H1 (cell line): Measurements from ENCODE around the gene DHRS12. TPM values are rescaled to one million over a fixed set of nuclear protein-coding genes. Genes with fewer than 3 reads are reported as not detected.

ENCODE experiments used
- CTCF ChIA-PET: fragments of 300-600 bp; sonication (Branson Sonifier 250); formaldehyde crosslinking; loops from one replicate; lab custom pipeline; 2021; ENCODE audit not compliant: partially characterized antibody; lab: Charles Lee
- POLR2A ChIA-PET: fragments of 300-600 bp; sonication (Branson Sonifier 250); formaldehyde crosslinking; loops from one replicate; lab custom pipeline; 2021; ENCODE audit warnings: inconsistent platforms; ENCODE audit not compliant: partially characterized antibody; lab: Charles Lee
- DNase-seq, 2 experiments: peaks; one replicate each; pipeline versions ENCODE4 v3.0.0 to v3.0.0-alpha.2; 2010 to 2022; ENCODE audit warnings: low spot score in 2 of 2, low read depth in 1 of 2, mixed read lengths in 1 of 2
- FAIRE-seq: peaks from 2 replicates; lab custom pipeline; 2011; peaks lifted over from hg19 to GRCh38; lab: Jason Lieb, UNC
- H2AFZ ChIP-seq: 2 replicates; pipeline ENCODE4 v1.8.1; 2012; ENCODE audit warnings: low read length, inconsistent platforms
- H2AK5ac ChIP-seq: 2 replicates; pipeline ENCODE4 v1.6.1; 2013; ENCODE audit warnings: low read depth, low read length
- H2BK120ac ChIP-seq: replicated peaks from 2 replicates; pipeline ENCODE3; 2013; ENCODE audit warnings: low read depth, low read length, inconsistent platforms
- H2BK12ac ChIP-seq: 2 replicates; pipeline ENCODE4 v1.6.1; 2013; ENCODE audit warnings: low read depth, low read length
- H2BK15ac ChIP-seq: 2 replicates; pipeline ENCODE4 v1.6.1; 2013; ENCODE audit warnings: low read length
- H2BK20ac ChIP-seq: 2 replicates; pipeline ENCODE4 v1.6.1; 2013; ENCODE audit warnings: low read length
- H2BK5ac ChIP-seq: 2 replicates; pipeline ENCODE4 v1.6.1; 2013; ENCODE audit warnings: low read depth, low read length
- H3K14ac ChIP-seq: 2 replicates; pipeline ENCODE4 v1.6.1; 2013; ENCODE audit warnings: inconsistent platforms; ENCODE audit not compliant: insufficient read length
- H3K18ac ChIP-seq: 2 replicates; pipeline ENCODE4 v1.6.1; 2013; ENCODE audit warnings: low read length; ENCODE audit errors: extremely low read depth
- H3K23ac ChIP-seq: 2 replicates; pipeline ENCODE4 v1.6.1; 2013; ENCODE audit warnings: inconsistent platforms; ENCODE audit not compliant: insufficient read length
- H3K23me2 ChIP-seq: 2 replicates; pipeline ENCODE4 v1.6.1; 2013; ENCODE audit warnings: low read depth, low read length
- H3K27ac ChIP-seq: 2 replicates; pipeline ENCODE4 v1.6.1; 2011; ENCODE audit warnings: low read depth, low read length, inconsistent platforms
- H3K27me3 ChIP-seq, 4 experiments: replicated peaks in 1 of 4; 1 replicate in 1 of 4; 2 replicates in 3 of 4; pipeline versions ENCODE4 v1.6.1 to v1.8.1; 2011 to 2013; ENCODE audit warnings: low read length in 3 of 4, mild to moderate bottlenecking in 3 of 4, inconsistent platforms in 2 of 4, mixed read lengths in 2 of 4, moderate library complexity in 1 of 4; ENCODE audit not compliant: control insufficient read depth in 3 of 4, insufficient read depth in 3 of 4; ENCODE audit errors: extremely low read depth in 1 of 4
- H3K36me3 ChIP-seq, 4 experiments: 2 replicates each; pipeline versions ENCODE4 v1.6.1 to v1.8.1; 2011 to 2013; ENCODE audit warnings: mild to moderate bottlenecking in 4 of 4, low read length in 3 of 4, moderate library complexity in 2 of 4, control low read depth in 1 of 4, inconsistent platforms in 1 of 4; ENCODE audit not compliant: insufficient read depth in 4 of 4, control insufficient read depth in 2 of 4
- H3K4ac ChIP-seq: replicated peaks from 2 replicates; pipeline ENCODE3; 2013; ENCODE audit warnings: low read length, low read depth, mixed read lengths, inconsistent platforms; ENCODE audit not compliant: insufficient read length
- H3K4me1 ChIP-seq, 4 experiments: replicated peaks in 1 of 4; 1 replicate in 1 of 4; 2 replicates in 3 of 4; pipeline versions ENCODE4 v1.6.1 to v1.8.1; 2011 to 2013; ENCODE audit warnings: low read length in 3 of 4, inconsistent platforms in 2 of 4, mixed read lengths in 1 of 4; ENCODE audit not compliant: insufficient read depth in 4 of 4, control insufficient read depth in 3 of 4
- H3K4me2 ChIP-seq, 2 experiments: 2 replicates each; pipeline versions ENCODE4 v1.6.1 to v1.8.1; 2011 to 2013; ENCODE audit warnings: low read depth in 2 of 2, low read length in 2 of 2, control low read depth in 1 of 2, inconsistent platforms in 1 of 2, mild to moderate bottlenecking in 1 of 2; ENCODE audit not compliant: insufficient read depth in 1 of 2
- H3K4me3 ChIP-seq, 4 experiments: fragments of 200-600, 300-600 bp in 1 of 4; sonication (generic), shearing (Covaris generic), sonication (Bioruptor Twin) in 1 of 4; 2 replicates each; pipeline versions ENCODE4 v1.5.1 to v1.8.1; 2011 to 2016; ENCODE audit warnings: low read length in 4 of 4, low read depth in 3 of 4, control low read depth in 2 of 4, inconsistent platforms in 2 of 4, mild to moderate bottlenecking in 2 of 4, mixed read lengths in 1 of 4, moderate library complexity in 1 of 4; ENCODE audit not compliant: insufficient read depth in 2 of 4; ENCODE audit errors: extremely low read depth in 1 of 4
- H3K56ac ChIP-seq: replicated peaks from 2 replicates; pipeline ENCODE3; 2013; ENCODE audit warnings: low read depth, mild to moderate bottlenecking, mixed read lengths, low read length, inconsistent platforms; ENCODE audit not compliant: insufficient read length
- H3K79me1 ChIP-seq: 2 replicates; pipeline ENCODE4 v1.6.1; 2013; ENCODE audit warnings: low read depth, low read length, control low read depth
- H3K79me2 ChIP-seq, 2 experiments: 2 replicates each; pipeline versions ENCODE4 v1.6.1 to v1.8.1; 2012 to 2013; ENCODE audit warnings: low read length in 2 of 2, mild to moderate bottlenecking in 2 of 2, inconsistent platforms in 1 of 2; ENCODE audit not compliant: insufficient read depth in 2 of 2, control insufficient read depth in 1 of 2
- H3K9ac ChIP-seq, 4 experiments: replicated peaks in 1 of 4; 1 replicate in 1 of 4; 2 replicates in 3 of 4; pipeline versions ENCODE4 v1.6.1 to v1.8.1; 2011 to 2013; ENCODE audit warnings: low read depth in 3 of 4, low read length in 3 of 4, control low read depth in 2 of 4, mild to moderate bottlenecking in 2 of 4, moderate library complexity in 2 of 4, inconsistent platforms in 1 of 4; ENCODE audit errors: extremely low read depth in 1 of 4
- H3K9me3 ChIP-seq, 2 experiments: 2 replicates each; pipeline versions ENCODE4 v1.6.1 to v1.8.1; 2012 to 2013; ENCODE audit warnings: mild to moderate bottlenecking in 2 of 2, moderate library complexity in 2 of 2, control low read depth in 1 of 2, inconsistent platforms in 1 of 2, low read depth in 1 of 2, low read length in 1 of 2, mixed read lengths in 1 of 2; ENCODE audit not compliant: insufficient read depth in 2 of 2
- H4K20me1 ChIP-seq, 2 experiments: replicated peaks in 1 of 2; 2 replicates each; pipeline versions ENCODE3 to v1.8.1; 2011 to 2013; ENCODE audit warnings: inconsistent platforms in 2 of 2, low read length in 2 of 2, mild to moderate bottlenecking in 1 of 2; ENCODE audit not compliant: insufficient read depth in 2 of 2, control insufficient read depth in 1 of 2
- H4K5ac ChIP-seq: 2 replicates; pipeline ENCODE4 v1.6.1; 2013; ENCODE audit warnings: low read length, low read depth, mixed read lengths, inconsistent platforms; ENCODE audit not compliant: insufficient read length
- H4K8ac ChIP-seq: 2 replicates; pipeline ENCODE4 v1.8.0; 2013; ENCODE audit warnings: mild to moderate bottlenecking, moderate library complexity, low read length, inconsistent platforms; ENCODE audit not compliant: insufficient read depth; ENCODE audit errors: extremely low read depth
- H4K91ac ChIP-seq: replicated peaks from 2 replicates; pipeline ENCODE3; 2013; ENCODE audit warnings: low read length, mixed read lengths, inconsistent platforms; ENCODE audit not compliant: insufficient read length
- BCL11A ChIP-seq, 2 experiments: IDR thresholded peaks; one replicate each; pipeline ENCODE4 v1.6.1; 2011; ENCODE audit warnings: low read depth in 2 of 2, low read length in 2 of 2, mild to moderate bottlenecking in 2 of 2
- CTCF ChIP-seq, 3 experiments: IDR thresholded peaks; 1 replicate in 2 of 3; 2 replicates in 1 of 3; pipeline versions ENCODE4 v1.5.1 to v1.6.1; 2011; ENCODE audit warnings: low read length in 3 of 3, mild to moderate bottlenecking in 3 of 3, inconsistent platforms in 2 of 3, low read depth in 1 of 3, moderate library complexity in 1 of 3; ENCODE audit not compliant: insufficient read depth in 1 of 3; ENCODE audit errors: control extremely low read depth in 1 of 3
- KDM1A ChIP-seq: fragments of 200-600, 300-600 bp; sonication (generic); IDR thresholded peaks from 2 replicates; pipeline ENCODE4 v1.7.1; 2016; ENCODE audit warnings: mild to moderate bottlenecking, low read length, borderline replicate concordance
- NANOG ChIP-seq: IDR thresholded peaks from 2 replicates; pipeline ENCODE4 v1.6.1; 2011; ENCODE audit warnings: low read length, low read depth, mild to moderate bottlenecking, inconsistent platforms; ENCODE audit not compliant: insufficient read depth, poor library complexity, severe bottlenecking
- PHF8 ChIP-seq: fragments of 200-600 bp; sonication (generic); conservative IDR thresholded peaks from 2 replicates; pipeline ENCODE4 v1.7.1; 2012; ENCODE audit warnings: low read depth, mild to moderate bottlenecking, inconsistent platforms, low read length, moderate library complexity
- SIX5 ChIP-seq: IDR thresholded peaks from 2 replicates; pipeline ENCODE4 v1.6.1; 2011; ENCODE audit warnings: mild to moderate bottlenecking, low read depth, low read length
- TBP ChIP-seq: IDR thresholded peaks from 2 replicates; pipeline ENCODE4 v1.6.1; 2011; ENCODE audit warnings: low read depth, low read length, improper control_type of control experiment
- WGBS, 2 experiments: shearing (Covaris generic) in 1 of 2; methylation state at CpG; one replicate each; pipeline versions ENCODE4 v1.1.6 to v1.1.7; 2013 to 2015; ENCODE audit warnings: low lambda C conversion rate in 2 of 2, mixed read lengths in 2 of 2, inconsistent platforms in 1 of 2, low coverage in 1 of 2, missing lambda C conversion rate in 1 of 2; ENCODE audit not compliant: insufficient replicate concordance in 2 of 2, insufficient coverage in 1 of 2, insufficient read length in 1 of 2; ENCODE audit errors: extremely low coverage in 1 of 2, missing lambda C conversion rate in 1 of 2; 5-methylcytosine and 5-hydroxymethylcytosine counted together
- polyA plus RNA-seq, 7 experiments: library from polyadenylated mRNA; depleted of rRNA in 3 of 7; stranded (reverse) in 5 of 7; unstranded in 2 of 7; fragments of >200 nt in 5 of 7; fragments of 200-250 nt in 2 of 7; gene quantifications; 1 replicate in 5 of 7; 2 replicates in 1 of 7; 4 replicates in 1 of 7; pipeline versions ENCODE4 v1.2.1 to v1.2.3, GENCODE V29; 2011 to 2013; ENCODE audit warnings: missing spikeins in 2 of 7, mixed read lengths in 2 of 7
- total RNA-seq: library from RNA; stranded (reverse); fragmentation: NEBNext Ultra II Directional; extraction: Animal tissue kit (Norgen Biotek cat#: 25700); gene quantifications from 2 replicates; pipeline ENCODE4 v1.2.1, GENCODE V29; 2021

The DHRS12 gene
- total and polyA plus RNA-seq, 2 of the 8 experiments (the other 6 are each of a cell fraction or from before 2014, with no cell fraction given): 8.7 TPM

GRCh38 chr13:51805925-51806324 is 2.0 kb upstream of the DHRS12 start:
- Histone ChIP-seq H2BK15ac (no peak overlapping the region), H3K4me2 (peak overlapping the region in 1 of 2 experiments; percentile 80; a peak in 1 of 4 replicates), H3K27ac (no peak overlapping the region), H3K4ac (no peak overlapping the region), H4K20me1 (no peaks in the 10 kb centered on the region), H3K79me1 (no peaks in the 10 kb centered on the region), H2AFZ (no peak overlapping the region), H4K91ac (no peak overlapping the region), H3K14ac (no peak overlapping the region), H3K18ac (no peak overlapping the region), H2AK5ac (no peak overlapping the region), H3K4me3 (no peak overlapping the region), H2BK12ac (no peak overlapping the region), H3K9ac (no peak overlapping the region), H3K23ac (no peak overlapping the region), H3K9me3 (no peaks in the 10 kb centered on the region), H2BK20ac (no peak overlapping the region), H3K36me3 (no peaks in the 10 kb centered on the region), H3K56ac (no peak overlapping the region), H4K5ac (no peak overlapping the region), H3K23me2 (peaks cover 8% of the 10 kb centered on the region), H4K8ac (no peak overlapping the region), H3K27me3 (0 out of 7 replicates have a peak, but pooled peaks cover 0 to 2% (median 0%) of the 10 kb centered on the region in 4 experiments), H3K79me2 (no peaks in the 10 kb centered on the region), H2BK120ac (no peak overlapping the region), H2BK5ac (no peak overlapping the region), H3K4me1 (peaks cover 12 to 19% (median 16%) of the 10 kb centered on the region in 4 experiments)
- POLR2A ChIA-PET: interaction anchor here (1.1 to 2.0 kb wide), 3 partner anchors 9 to 375 kb away, joined by 3 to 5 read pairs (median 4); partner anchors contain the start of gene INTS6
- TF ChIP-seq NANOG (no peak), PHF8 (no peak), CTCF (IDR thresholded peaks at IDR 0.05; ENCODE audit: control extremely low read depth in 1 of 3, insufficient read depth in 1 of 3, low read depth in 1 of 3, low read length in 3 of 3) (no peak), TBP (no peak), KDM1A (peak; percentile 92), BCL11A (IDR thresholded peaks at IDR 0.05; ENCODE audit: low read depth in 2 of 2, low read length in 2 of 2) (no peak), SIX5 (no peak)
- CTCF ChIA-PET: interaction anchor here (1.0 to 3.4 kb wide), 3 partner anchors 9 to 53 kb away, joined by 3 to 29 read pairs (median 3); no protein-coding TSS in a partner anchor
- WGBS, 2 experiments: 90% methylated on average over 2 of the region's 2 CpGs; no CpG with 5 or more reads in 1 of the 2 experiments
- DNase-seq (no peak), FAIRE-seq (no peak)
